ENCODE measurements around the gene HDDC3.

HDDC3 gene

GRCh38 chr15:90931828-90932659, at the start of gene HDDC3:
TSS of gene HDDC3 (minus strand) at chr15:90932549. CDS start at chr15:90932540, 9 bp downstream.
- DNase-seq (ENCODE audit: low read depth in 2 of 2) = peak; percentile 90 to 94

GRCh38 chr15:90982135-90982534, 49.8 kb upstream of the HDDC3 start:
- no peak for DNase-seq (ENCODE audit: low read depth in 2 of 2)

- DNase-seq (ENCODE audit: low read depth in 2 of 2) = no peak
Measured at GRCh38 chr15:90981681-90982080, 49.3 kb upstream of the HDDC3 start.

DNA sequence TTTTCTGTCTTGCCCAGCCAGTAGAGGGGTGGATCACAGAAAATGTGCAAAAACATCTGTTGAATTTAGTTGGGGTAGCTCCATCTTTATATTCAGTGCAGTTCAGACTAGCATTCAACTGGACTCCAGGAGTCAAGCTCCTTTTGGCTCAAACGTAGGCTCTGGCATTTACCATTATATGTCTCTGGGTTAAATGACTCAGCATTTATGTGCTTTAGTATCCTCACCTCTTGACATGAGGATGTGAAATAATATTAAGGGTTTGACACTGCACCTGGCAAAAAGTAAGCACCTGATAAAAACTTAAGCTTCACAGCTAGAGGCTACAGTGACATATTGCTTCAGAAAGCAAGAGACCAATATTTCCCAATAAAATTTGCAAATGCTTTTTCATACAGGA, 47.2 kb upstream of the HDDC3 start:
- DNase-seq (ENCODE audit: low read depth in 2 of 2) = no peak

DNA sequence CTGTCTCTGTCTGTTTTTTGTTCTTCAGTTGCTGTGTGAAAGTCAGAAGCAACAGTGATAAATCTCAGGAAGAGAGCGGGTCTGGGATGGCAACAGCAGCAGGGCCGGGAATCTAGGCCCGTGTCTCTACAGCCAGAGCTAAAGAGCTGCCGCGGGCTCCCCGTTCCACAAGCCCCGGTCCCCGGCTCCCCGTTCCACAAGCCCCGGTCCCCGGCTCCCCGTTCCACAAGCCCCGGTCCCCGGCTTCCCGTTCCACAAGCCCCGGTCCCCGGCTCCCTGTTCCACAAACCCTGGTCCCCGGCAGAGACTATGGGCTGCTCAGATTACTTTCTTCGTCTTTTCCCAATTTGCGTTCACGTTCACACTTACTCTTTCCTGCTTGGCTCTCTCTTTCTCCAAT, 41.9 kb upstream of the HDDC3 start:
- DNase-seq (ENCODE audit: low read depth in 2 of 2) = no peak

DNA sequence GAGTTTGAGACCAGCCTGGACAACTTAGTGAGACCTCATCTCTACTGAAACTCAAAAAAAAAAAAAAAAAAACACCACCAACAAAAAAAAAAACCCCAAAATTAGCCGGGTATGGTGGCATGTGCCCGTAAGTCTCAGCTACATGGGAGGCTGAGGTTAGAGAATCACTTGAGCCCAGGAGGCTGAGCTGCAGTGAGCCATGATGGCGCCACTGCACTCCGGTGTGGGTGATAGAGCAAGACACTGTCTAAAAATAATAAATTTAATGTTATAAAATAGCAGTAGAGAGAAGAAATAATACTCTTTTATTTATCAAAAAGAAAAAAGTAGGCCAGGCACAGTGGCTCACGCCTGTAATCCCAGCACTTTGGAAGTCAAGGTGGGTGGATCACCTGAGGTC, 39.8 kb upstream of the HDDC3 start:
- no peak for DNase-seq (ENCODE audit: low read depth in 2 of 2)

GRCh38 chr15:90970274-90970673, 37.9 kb upstream of the HDDC3 start:
- no peak for DNase-seq (ENCODE audit: low read depth in 2 of 2)

DNA sequence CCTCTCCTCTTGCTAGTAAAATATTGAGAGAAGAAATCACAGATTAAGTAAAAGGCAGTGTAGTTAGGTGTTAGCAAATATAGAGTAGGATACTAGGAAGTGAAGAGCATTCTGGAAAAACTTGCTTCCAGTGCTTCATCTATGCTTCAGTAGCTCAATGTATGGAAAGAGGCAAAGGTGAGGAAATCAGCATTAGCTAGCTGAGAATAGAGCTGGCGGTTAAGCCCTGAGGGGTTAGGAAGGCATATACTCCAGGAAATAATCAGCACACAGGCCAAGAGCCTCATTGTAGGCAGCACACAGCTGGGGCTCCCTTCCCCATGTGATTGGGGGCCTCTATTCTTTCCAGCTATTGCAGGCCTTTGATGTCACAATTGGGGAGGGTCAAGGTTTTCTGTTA, 36.1 kb upstream of the HDDC3 start:
- DNase-seq (ENCODE audit: low read depth in 2 of 2) = no peak

DNA sequence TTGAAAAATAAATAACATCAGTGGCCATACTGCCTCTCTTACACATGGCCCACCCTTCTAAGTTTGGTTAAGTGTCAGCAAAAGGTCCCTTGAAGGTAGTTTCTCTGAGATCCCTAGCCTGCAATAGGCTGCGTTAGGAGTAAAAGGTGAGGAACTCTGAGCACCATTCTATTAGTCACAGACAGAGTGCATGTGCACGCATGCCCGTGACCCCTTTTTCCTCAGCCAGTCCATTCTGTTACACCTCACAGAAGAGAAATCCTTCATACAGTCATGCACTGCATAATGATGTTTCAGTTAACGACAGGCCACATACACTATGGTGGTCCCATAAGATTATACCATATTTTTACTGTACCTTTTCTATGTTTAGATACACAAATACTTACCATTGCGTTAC, 34.9 kb upstream of the HDDC3 start:
- DNase-seq (ENCODE audit: low read depth in 2 of 2) = no peak

DNA sequence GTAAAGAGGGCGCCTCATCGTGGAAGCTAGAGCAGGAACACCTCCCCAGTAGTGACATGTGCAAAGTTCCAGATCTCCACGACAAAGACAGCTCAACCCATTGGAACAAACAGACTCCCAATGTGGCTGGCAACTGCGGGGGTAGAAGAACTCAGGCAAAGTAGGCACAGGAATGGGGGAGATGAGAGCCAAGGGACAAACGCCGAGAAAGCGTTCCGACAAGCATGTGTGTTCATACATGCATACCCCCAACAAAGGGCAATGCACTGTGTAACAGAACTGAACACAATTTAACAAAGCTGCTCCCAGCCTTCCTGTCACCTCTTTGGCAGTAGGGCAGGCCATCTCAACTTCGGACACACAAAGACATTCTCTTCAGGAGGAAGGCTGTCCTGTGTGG, 33.9 kb upstream of the HDDC3 start:
- no peak for DNase-seq (ENCODE audit: low read depth in 2 of 2)

- DNase-seq (ENCODE audit: low read depth in 2 of 2) = no peak
Measured at GRCh38 chr15:90962021-90962420, 29.7 kb upstream of the HDDC3 start.

DNA sequence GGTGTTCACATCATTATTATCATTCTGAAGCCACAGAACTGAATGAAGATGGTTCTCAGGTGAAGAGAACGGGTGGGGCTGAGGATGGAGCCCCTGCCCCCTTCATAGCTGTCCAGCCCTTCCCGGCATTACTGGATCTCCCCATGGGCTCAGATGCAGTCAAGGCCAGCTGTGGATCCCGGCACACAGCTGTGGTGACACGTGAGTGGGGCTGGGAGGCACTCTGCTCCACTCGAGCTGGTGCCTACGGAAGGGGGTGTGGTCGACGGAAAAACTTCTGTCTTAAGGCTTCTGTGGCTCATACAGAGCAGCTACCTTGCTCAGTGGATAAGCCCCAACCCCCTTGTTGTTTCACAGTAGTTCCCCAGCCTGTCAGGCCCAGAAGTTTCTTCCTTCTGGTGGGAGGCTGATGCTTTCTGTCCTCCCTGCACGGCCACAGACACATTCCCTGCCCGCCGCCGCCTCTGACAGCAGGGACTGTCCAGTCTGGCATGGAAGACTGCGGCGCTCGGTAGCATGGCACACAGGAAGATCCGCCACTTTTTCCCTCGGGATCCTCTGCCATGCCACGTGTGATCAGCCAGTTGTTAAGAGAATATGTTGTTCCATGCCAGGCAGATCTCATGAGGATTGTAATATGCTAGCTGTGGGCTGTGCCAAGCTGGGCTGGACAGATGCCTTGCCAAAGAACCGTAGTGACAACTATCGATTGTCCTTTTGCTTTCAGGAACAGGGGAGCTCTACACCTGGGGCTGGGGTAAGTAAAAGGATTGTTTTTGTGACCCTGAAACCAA, 28.1 kb upstream of the HDDC3 start:
- DNase-seq (ENCODE audit: low read depth in 2 of 2) = no peak

DNA sequence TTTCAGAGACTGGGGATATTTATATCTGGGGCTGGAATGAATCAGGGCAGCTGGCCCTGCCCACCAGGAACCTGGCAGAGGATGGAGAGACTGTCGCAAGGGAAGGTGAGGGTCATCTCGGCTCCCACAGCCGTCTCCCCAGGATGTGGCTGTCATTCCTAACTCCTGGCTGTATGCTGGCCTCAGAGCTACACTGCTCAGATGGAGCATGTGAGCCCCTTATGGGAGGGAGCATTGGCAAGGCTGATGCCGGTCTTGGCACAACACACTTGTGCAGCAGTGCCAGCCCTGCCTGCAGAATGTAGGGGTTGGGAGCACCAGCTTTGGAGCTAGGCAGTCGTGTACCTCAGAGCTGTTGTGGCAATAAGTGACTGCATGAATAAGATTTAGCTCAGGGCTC, 27.5 kb upstream of the HDDC3 start:
- no peak for DNase-seq (ENCODE audit: low read depth in 2 of 2)

- DNase-seq (ENCODE audit: low read depth in 2 of 2) = no peak
Measured at GRCh38 chr15:90959028-90959595, 26.8 kb upstream of the HDDC3 start.

DNA sequence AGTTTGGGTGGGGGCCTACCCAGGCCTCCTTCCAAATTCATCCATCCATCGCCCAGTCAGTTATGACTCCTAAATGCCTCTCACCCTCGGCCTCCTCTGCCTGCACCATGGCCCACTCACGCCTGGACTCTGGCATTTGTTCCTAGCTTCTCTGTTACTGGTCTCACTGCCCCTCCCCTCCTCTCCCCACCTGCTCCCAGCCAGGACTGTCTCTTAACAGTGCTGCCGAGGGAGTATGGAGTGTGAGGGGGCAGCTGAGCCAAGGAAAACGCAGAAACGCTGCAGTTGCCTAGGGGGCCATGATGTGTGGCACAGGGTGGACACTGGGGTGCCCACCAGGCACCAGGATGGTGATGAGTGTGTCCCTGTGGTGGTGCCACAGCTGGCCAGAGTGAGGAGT, 25.4 kb upstream of the HDDC3 start:
- DNase-seq (ENCODE audit: low read depth in 2 of 2) = no peak

- DNase-seq (ENCODE audit: low read depth in 2 of 2) = no peak
Measured at GRCh38 chr15:90957031-90957790, 24.9 kb upstream of the HDDC3 start.

DNA sequence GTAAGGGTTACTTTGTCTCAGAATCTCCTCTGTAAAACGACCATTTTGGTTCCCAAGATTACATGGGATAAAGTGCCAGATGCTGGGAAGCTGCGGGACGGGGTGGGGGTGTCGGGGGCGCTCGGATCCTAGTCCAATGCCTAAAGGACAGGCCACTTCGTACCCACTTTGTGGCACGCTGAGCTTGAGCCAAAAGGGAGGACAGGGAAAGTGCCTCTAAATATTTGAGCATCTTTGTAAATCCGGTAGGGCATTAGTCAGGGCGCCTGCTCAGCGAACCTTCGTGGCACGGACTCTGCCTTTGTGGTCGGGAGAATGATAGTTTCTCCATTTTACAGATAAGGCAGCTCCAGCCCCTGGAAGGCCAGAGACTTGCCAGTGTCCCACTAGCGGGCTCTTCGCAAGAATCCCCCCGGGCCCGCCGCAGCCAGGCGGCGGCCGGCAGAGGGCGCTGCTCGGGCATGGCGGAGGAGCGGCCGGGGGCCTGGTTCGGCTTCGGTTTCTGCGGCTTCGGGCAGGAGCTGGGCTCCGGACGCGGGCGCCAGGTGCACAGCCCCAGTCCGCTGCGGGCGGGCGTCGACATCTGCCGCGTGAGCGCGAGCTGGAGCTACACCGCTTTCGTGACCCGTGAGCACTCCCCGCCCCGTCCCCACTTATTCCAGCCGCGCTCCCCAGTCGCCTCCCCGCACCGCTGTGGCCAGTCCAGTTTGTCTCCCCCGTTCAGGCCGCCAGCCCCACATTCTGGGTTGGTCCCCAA, 24.1 kb upstream of the HDDC3 start:
- peak; percentile 60 to 61 for DNase-seq (ENCODE audit: low read depth in 2 of 2)

- DNase-seq (ENCODE audit: low read depth in 2 of 2) = no peak
Measured at GRCh38 chr15:90955624-90956273, 23.4 kb upstream of the HDDC3 start.

DNA sequence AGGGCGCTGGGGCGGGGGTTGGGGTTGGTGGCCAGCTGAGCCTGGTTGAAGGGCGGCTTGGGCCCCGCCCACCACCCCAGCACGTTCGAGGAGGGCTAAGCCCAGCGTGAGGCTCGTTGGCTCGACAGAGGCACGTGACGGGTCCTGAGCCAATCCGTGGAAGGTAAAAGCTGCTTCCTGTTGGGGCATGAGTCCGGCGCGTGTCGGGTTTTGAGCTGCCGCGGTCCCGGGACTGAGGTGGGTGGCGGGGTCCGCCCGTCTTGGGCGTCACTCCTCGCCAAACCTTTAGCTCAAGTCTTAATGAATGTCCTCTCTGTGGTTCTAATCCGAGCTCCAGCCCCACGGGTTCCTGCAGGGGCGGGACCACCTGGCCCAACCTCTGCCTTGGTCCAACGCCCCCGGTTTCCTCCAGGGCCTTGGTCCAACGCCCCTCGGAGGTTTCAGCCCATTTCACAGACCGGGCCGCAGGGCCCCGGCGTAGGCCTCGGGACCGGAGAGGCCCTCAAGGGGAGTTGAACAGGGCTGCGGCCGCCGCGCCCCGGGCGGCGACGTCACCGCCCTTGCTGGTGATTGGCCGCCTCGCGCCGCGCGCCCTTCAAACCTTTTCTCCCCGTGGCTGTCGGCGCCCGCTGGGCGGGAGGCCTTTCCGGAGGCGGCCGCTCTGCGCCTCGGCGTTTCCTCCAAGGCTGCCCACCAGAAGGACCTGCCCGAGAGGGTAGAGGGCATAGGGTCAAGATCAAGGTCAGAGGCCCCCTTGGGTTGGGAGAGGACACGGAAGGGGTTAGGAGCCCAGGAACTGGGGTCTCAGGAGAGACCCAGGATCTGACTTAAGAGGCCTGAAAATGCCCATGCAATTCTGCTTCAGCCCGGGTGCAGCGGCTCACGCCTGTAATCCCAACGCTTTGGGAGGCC, 22.6 kb upstream of the HDDC3 start, which contains the start of gene RCCD1:
Gene RCCD1, plus strand, starts transcription at position 173 of the 912 bp plus-strand sequence. CDS start 1,851 bp downstream, outside the sequence.
- peak; percentile 81 to 90 for DNase-seq (ENCODE audit: low read depth in 2 of 2)

All from stimulated activated CD4-positive, alpha-beta T cell treated with anti-CD3 and anti-CD28 coated beads, Interleukin-4, amount 100 ng/mL, for 48 hours (primary cell).